GM12892 (cell line): ENCODE results near the gene ZNF789. TPM values are rescaled to one million over a fixed set of nuclear protein-coding genes. Genes with fewer than 3 reads are reported as not detected.
"Not testable (repeated sequence)": the region's sequence is repeated elsewhere in the genome, so short reads cannot be mapped to it uniquely, and the experiment has no call there.

Source experiments
- DNase-seq: peaks from one replicate; pipeline ENCODE4 v3.0.0; 2011; ENCODE audit not compliant: insufficient read length
- FAIRE-seq: peaks from 2 replicates; lab custom pipeline; 2011; peaks lifted over from hg19 to GRCh38; lab: Jason Lieb, UNC
- POLR2A ChIP-seq: IDR thresholded peaks from 2 replicates; pipeline ENCODE4 v1.6.1; 2011; ENCODE audit warnings: low read depth, low read length, control low read depth
- POLR2AphosphoS5 ChIP-seq: IDR thresholded peaks from 2 replicates; pipeline ENCODE4 v1.6.1; 2011; ENCODE audit warnings: low read depth, low read length, control low read depth
- TAF1 ChIP-seq: IDR thresholded peaks from 2 replicates; pipeline ENCODE4 v1.6.1; 2011; ENCODE audit warnings: low read depth, mild to moderate bottlenecking, control low read depth, low read length, borderline replicate concordance
- polyA plus RNA-seq: library from polyadenylated mRNA; unstranded; fragments of >200 nt; gene quantifications from one replicate; pipeline ENCODE4 v1.2.1, GENCODE V29; 2012; ENCODE audit warnings: missing spikeins, inconsistent platforms; ENCODE audit not compliant: missing spikeins

Gene ZNF789
- 26.6 TPM for polyA plus RNA-seq

DNA sequence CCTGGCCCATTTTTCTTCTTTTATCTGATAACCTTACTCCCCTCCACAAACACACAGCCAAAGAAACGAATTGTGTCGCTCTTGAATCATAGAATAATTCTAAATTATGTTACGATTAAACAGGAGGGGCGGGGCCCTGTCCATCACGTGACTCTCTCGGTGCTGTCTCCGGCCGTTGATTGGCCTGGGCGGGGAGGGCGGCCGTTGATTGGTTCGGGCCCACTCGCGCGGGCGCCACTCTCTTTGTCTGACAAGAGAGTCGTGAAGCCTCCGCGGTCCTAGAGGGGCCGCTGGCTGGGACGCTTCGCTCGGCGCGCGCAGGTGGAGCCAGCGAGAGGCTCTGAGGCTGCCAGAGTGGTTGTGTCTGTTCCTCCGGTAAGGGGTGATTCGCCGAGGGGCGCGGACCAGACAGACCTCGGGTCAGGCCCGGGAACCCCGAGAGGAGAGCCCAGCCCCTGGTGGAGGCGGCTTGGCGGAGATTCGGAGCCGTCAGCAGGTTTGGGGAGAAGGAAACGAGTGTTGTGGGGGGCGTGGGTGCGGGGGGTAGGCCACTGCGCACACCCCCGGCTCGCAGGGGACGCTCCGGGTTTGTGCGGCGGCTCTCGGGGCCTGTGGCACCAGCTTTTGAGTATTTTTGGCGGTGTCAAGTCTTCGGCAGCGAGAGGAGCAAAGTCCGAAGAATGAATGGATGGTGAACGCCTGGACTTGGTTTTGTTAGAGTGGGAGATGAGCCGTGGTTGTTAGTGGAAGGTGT is at the start of gene ZNF789:
ZNF789 (plus strand) TSS at position 330 of the 754 bp plus-strand sequence. CDS start 3,567 bp downstream, outside the sequence.
- peak; percentile 98 for FAIRE-seq
- TF ChIP-seq POLR2AphosphoS5: peak; percentile 80
- peak; percentile 95 for TF ChIP-seq TAF1
- TF ChIP-seq POLR2A: peak; percentile 83; the same call in 1 of the 2 replicates

DNA sequence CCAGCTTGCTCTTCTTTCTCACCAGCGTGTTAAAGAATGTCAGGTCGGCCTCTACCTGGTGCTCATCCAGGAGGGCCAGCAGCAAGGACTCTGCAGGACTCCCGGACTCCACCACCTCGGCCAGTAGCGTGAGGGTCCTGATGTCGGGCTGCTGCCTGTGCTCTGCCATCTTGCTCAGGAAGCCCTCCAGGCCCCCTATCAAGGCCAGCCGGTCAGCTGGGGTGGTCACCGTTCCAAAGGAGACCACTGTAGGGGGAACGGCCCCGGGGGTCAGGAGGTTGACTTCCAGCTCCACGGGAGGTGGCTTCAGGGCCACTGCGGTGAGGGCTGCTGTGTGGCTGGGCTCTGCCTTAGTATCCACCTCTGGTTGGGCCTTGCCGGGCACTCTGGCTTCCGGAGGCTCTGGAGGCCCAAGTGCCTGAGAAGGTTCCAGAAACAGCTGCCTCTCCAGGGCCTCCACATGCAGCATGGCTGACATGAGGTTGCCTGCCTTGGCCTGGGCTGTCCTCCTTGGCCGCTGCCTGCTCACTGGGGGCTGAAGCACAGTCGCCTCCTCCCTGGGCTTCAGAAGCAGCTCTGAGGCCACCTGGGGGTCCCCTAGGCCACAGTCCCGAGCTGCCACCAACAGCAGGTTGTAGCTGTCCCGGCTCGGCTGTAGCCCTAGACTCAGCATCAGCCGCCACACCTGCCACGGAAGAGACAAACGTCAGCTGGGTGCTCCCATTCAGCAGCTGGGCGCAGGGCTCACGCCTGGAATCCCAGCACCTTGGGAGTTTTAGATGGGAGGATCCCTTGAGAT is 47.6 kb upstream of the ZNF789 start:
- TF ChIP-seq TAF1 (no peak), POLR2A (no peak)
- FAIRE-seq (no peak), DNase-seq (no peak)

More for the DNA sequence above, at the start of gene ZNF789:
- DNase-seq: peak; percentile 98

DNA sequence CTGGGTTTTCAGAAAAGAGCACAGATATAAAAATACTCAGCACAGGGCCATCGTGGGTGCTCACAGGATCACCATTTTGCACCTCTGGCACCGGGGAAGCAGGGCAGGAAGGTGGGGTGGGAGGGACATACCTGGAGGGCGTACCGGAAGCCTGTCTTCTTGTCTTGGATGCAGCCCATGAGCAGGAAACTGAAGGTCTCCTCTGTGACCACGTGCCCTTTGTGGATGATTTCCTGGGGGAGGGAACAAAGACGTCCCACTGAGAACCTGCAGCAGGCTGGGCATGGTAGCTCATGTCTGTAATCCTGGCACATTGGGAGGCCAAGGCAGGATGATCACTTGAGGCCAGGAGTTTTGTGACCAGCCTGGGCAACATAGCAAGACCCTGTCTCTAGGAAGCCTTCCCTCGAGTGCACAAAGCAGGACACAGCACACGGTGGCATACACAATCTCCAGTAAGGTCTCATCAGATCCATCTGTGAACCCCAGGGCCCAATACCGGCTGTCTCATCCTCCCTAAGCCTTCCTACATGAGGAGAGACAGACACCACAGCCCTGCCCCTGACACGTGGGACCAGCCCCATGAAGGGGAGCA is 43.6 kb upstream of the ZNF789 start:
- DNase-seq (no peak), FAIRE-seq (no peak)
- TF ChIP-seq POLR2AphosphoS5: no peak
- no peak for TF ChIP-seq POLR2A
- TF ChIP-seq TAF1: no peak

DNA sequence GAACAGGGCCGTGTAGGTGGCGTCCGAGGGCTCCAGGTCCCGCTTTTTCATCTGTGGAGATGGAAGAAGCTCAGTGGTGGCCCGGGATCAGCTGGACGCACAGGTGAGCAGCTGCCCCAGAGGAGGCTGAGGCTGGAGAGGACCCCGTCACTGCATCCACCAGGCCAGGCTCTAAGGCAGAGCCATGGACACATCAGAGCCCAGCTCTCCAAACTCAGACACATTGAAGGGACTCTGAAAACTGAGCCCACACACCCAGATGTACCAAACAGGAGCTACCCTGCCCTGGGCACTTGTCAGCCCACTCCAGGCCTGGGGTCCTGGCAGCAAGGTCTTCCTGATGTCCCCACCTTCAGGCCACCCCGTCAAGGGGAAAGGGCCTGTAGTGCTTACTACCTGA is 42.9 kb upstream of the ZNF789 start:
- TF ChIP-seq POLR2A: no peak
- TF ChIP-seq POLR2AphosphoS5: no peak
- no peak for TF ChIP-seq TAF1
- no peak for DNase-seq

DNA sequence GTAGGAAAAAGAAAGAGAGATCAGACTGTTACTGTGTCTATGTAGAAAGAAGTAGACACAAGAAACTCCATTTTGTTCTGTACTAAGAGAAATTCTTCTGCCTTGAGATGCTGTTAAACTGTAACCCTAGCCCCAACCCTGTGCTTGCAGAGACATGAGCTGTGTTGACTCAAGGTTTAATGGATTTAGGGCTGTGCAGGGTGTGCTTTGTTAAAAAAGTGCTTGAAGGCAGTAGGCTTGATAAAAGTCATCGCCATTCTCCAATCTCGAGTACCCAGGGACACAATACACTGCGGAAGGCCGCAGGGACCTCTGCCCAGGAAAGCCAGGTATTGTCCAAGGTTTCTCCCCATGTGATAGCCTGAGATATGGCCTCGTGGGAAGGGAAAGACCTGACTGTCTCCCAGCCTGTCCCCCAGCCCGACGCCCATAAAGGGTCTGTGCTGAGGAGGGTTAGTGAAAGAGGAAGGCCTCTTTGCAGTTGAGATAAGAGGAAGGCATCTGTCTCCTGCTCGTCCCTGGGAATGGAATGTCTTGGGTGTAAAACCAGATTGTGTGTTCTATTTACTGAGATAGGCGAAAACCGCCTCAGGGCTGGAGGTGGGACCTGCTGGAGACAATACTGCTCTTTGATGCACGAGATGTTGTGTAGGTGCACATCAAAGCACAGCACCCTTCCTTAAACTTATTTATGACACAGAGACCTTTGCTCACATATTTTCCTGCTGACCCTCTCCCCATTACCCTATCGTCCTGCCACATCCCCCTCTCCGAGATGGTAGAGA is 40.7 kb upstream of the ZNF789 start:
- not testable (repeated sequence) for DNase-seq, FAIRE-seq

More for the DNA sequence above, 42.9 kb upstream of the ZNF789 start:
- FAIRE-seq: no peak

DNA sequence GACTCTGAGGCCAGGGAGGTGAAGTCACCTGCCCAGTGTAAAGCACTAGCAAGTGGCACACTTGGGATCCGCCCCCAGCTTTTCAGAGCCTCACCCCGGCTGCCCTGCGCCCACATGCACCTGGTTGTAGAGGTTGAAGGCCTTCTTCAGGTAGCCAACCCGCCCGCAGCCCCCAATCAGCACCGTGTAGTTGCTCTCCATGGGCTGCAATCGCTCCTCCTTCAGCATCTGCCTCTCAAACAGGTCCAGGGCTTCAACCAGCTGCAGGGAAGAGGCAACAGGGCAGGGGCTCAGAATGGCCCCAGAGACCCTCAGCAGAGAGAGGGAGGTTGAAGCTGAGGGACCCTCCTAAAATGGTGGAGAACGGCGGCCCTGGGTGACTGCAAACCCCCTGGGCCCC is 39.5 kb upstream of the ZNF789 start:
- FAIRE-seq: no peak
- no peak for DNase-seq
- no peak for TF ChIP-seq POLR2AphosphoS5
- no peak for TF ChIP-seq POLR2A
- TF ChIP-seq TAF1: no peak

DNA sequence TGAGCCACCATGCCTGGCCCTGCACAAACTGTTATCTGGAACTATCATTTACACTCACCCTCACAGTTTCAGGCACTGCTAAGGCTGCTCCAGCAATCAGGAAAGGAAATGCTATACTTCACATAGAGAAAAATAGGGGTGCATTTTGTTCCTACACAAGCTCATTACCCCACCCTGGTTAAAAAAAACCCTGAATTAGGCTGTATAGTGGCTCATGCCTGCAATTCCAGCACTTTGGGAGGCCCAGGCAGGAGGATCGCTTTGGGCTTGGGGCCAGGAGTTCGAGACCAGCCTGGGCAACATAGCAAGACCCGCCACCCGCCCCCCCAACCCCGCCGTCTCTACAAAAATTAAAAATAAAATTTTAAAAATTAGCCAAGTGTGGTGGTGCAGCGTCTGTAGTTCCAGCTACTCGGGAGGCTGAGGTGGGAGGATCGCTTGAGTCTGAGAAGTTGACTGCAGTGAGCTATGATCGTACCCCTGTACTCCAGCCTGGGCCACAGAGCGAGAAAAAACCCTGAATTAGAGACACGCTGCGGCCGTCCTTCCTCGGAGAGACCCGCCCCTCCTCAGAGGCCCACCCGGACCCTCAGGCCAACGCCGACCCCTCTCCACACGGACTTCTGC is 34.6 kb upstream of the ZNF789 start:
- DNase-seq (no peak), FAIRE-seq (no peak)
- TF ChIP-seq POLR2AphosphoS5: no peak
- no peak for TF ChIP-seq TAF1
- TF ChIP-seq POLR2A: no peak

DNA sequence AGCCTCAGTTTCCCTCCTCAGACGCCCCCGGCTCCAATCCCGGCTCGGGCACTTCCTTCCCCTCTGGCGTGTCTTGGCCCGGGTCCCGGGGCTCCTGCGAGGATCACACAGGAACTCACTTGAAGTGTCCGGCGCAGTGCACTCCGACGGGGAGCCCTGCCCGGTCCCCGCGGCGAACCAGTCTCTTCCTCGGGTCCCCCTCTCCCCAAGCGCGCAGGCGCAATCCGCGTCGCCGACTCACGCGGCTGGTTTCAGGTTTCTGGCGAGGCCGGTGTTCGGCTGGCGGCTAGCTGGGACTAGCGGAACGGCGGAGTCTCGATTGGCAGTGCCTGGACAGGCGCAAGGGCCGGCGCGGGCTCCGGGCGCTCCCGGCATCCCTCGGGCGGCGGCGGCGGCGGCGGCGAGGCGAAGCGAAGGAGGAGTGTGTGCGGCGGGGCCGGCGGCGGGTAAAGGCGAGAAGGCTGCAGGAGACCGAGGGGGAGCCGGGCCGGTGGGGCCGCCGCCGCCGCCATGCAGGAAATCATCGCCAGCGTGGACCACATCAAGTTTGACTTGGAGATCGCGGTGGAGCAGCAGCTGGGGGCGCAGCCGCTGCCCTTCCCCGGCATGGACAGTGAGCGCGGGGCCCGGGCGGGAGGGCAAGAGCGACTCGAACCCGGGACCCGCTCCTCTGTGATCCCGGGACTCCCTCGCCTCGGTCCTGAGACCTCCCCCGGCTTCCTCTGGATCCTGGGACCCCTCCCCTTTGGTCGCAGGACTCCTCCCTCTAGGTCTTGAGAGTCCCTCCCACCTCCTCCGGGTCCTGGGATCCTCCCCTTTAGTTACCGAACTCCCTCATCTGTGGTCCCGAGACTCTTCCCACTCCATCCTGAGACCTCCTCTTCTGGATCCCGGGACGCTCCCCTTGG is 33.9 kb upstream of the ZNF789 start, which contains the start of the genes CPSF4 and PTCD1:
CPSF4 (plus strand) TSS at position 371 of the 908 bp plus-strand sequence; CDS start at position 511, 140 bp downstream.
PTCD1 (minus strand) TSS at position 226 of the 908 bp plus-strand sequence. CDS start 3,556 bp downstream, outside the sequence.
- FAIRE-seq (peak; percentile 97), DNase-seq (peak; percentile 98)
- TF ChIP-seq TAF1 (0 out of 2 replicates have a peak, but pooled peaks have one; percentile 9), POLR2A (peak; percentile 79; the same call in 1 of the 2 replicates), POLR2AphosphoS5 (no peak)

DNA sequence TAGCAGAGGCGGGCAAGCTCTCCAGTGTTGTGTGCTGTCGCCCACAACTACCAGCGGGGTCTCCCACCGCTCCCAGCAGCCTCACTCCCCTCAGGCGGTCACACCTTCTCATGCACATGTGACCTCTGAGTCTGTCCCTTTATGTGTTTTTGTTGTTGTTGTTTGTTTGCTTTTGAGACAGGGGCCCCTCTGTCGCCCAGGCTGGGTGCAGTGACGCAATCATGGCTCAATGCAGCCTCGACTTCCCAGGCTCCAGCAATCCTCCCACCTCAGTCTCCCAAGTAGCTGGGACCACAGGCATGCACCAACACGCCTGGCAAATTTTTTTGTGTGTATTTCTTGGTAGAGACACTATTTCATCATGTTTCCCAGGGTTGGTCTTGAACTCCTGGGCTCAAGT is 32.5 kb upstream of the ZNF789 start:
- FAIRE-seq (no peak), DNase-seq (no peak)

DNA sequence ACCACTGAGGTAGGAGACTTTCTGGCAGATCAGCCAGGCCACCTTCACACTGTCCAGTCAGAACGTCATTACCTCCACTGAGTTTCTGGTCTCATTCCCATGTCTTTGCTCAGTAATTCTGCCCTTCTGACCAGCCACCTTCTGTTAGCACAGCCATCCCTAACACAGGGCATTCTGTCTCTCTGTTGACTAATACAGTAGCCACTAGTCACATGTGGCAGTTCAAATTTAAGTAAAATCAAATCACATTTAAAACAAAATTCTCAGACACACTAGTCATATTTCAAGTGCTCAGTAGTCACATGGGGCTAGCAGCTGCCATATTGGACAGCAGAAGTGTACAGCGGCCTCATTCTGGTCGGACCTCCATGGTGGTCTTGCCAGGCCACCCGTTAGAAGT is 26.6 kb upstream of the ZNF789 start:
- DNase-seq (no peak), FAIRE-seq (no peak)
- TF ChIP-seq POLR2A (no peak), POLR2AphosphoS5 (no peak), TAF1 (no peak)

More for the DNA sequence above, 32.5 kb upstream of the ZNF789 start:
- TF ChIP-seq POLR2A (no peak), POLR2AphosphoS5 (no peak), TAF1 (no peak)
